ENCODE data around the gene AP3B1.
"Not testable (repeated sequence)": the region's sequence is repeated elsewhere in the genome, so short reads cannot be mapped to it uniquely, and the experiment has no call there.

- not testable (repeated sequence) for TF ChIP-seq CTCF, POLR2A (IDR thresholded peaks at IDR 0.05)
Observed at GRCh38 chr5:78188681-78189080, 105.8 kb downstream of the AP3B1 start.

Measured in Peyer's patch (tissue), 4 donors.